IMR-90 (cell line): ENCODE results near the gene MAGI2. TPM values are rescaled to one million over a fixed set of nuclear protein-coding genes. Genes with fewer than 3 reads are reported as not detected.

Experiments
- ATAC-seq: fragments of 200-7000 bp; cut with Tn5 transposase; 2 replicates; pipeline ENCODE4 v1.9.1; 2020; ENCODE audit warnings: low read depth, mild to moderate bottlenecking, moderate library complexity
- BruUV-seq: library from RNA; stranded (reverse); fragments of 400-500 nt; replicated peaks from 2 replicates; lab custom pipeline; 2021; lab: Mats Ljungman, UMichigan
- CTCF ChIA-PET: fragments of 300-600 bp; formaldehyde crosslinking; extraction: SDS; loops from one replicate; lab custom pipeline; 2021; ENCODE audit warnings: antibody characterized with exemption; lab: Yijun Ruan, JAX
- POLR2A ChIA-PET: fragments of 300-600 bp; sonication (Branson Sonifier 250); formaldehyde crosslinking; loops from one replicate; lab custom pipeline; 2022; ENCODE audit warnings: antibody characterized with exemption; ENCODE audit not compliant: unreplicated experiment; lab: Charles Lee
- DNase-seq: peaks from one replicate; pipeline ENCODE4 v3.0.0; 2013
- H2AFZ ChIP-seq: replicated peaks from 2 replicates; pipeline ENCODE3; 2013; ENCODE audit warnings: low read length, mild to moderate bottlenecking; ENCODE audit not compliant: poor library complexity
- H2AK5ac ChIP-seq: 2 replicates; pipeline ENCODE4 v1.6.1; 2013; ENCODE audit warnings: low read depth, low read length, inconsistent platforms
- H2AK9ac ChIP-seq: replicated peaks from 2 replicates; pipeline ENCODE3; 2013; ENCODE audit warnings: mild to moderate bottlenecking, low read depth, low read length, moderate library complexity; ENCODE audit not compliant: poor library complexity
- H2BK120ac ChIP-seq: 2 replicates; pipeline ENCODE4 v1.6.1; 2013; ENCODE audit warnings: low read depth, low read length, inconsistent platforms
- H2BK15ac ChIP-seq: 3 replicates; pipeline ENCODE4 v1.6.1; 2013; ENCODE audit warnings: low read depth, low read length, inconsistent platforms
- H2BK20ac ChIP-seq: 2 replicates; pipeline ENCODE4 v1.6.1; 2013; ENCODE audit warnings: low read depth, mild to moderate bottlenecking, inconsistent platforms, low read length, moderate library complexity
- H2BK5ac ChIP-seq: 2 replicates; pipeline ENCODE4 v1.6.1; 2013; ENCODE audit warnings: mild to moderate bottlenecking, low read depth, low read length, inconsistent platforms; ENCODE audit not compliant: poor library complexity, severe bottlenecking
- H3K14ac ChIP-seq: replicated peaks from 2 replicates; pipeline ENCODE4 v1.6.1; 2013; ENCODE audit warnings: low read depth, low read length, inconsistent platforms
- H3K18ac ChIP-seq: 2 replicates; pipeline ENCODE4 v1.6.1; 2013; ENCODE audit warnings: low read depth, low read length, control low read depth
- H3K23ac ChIP-seq: 2 replicates; pipeline ENCODE4 v1.6.1; 2013; ENCODE audit warnings: low read depth, low read length, inconsistent platforms
- H3K27ac ChIP-seq: 2 replicates; pipeline ENCODE4 v1.5.1; 2013; ENCODE audit warnings: mild to moderate bottlenecking, control low read depth, low read length; ENCODE audit not compliant: insufficient read depth
- H3K27me3 ChIP-seq: 2 replicates; pipeline ENCODE4 v1.6.1; 2013; ENCODE audit warnings: low read length; ENCODE audit not compliant: control insufficient read depth, insufficient read depth
- H3K36me3 ChIP-seq: 2 replicates; pipeline ENCODE4 v1.6.1; 2013; ENCODE audit warnings: low read length, mixed read lengths; ENCODE audit not compliant: control insufficient read depth, insufficient read depth
- H3K4ac ChIP-seq: 2 replicates; pipeline ENCODE4 v1.6.1; 2013; ENCODE audit warnings: low read depth, low read length, inconsistent platforms
- H3K4me1 ChIP-seq: 2 replicates; pipeline ENCODE4 v1.6.1; 2013; ENCODE audit warnings: low read length, mixed read lengths; ENCODE audit not compliant: control insufficient read depth, insufficient read depth
- H3K4me2 ChIP-seq: 2 replicates; pipeline ENCODE4 v1.6.1; 2013; ENCODE audit warnings: low read depth, mild to moderate bottlenecking, control low read depth, low read length, moderate library complexity
- H3K4me3 ChIP-seq: 2 replicates; pipeline ENCODE4 v1.5.1; 2013; ENCODE audit warnings: low read depth, mild to moderate bottlenecking, control low read depth, low read length, moderate library complexity; ENCODE audit not compliant: insufficient read depth
- H3K56ac ChIP-seq: 2 replicates; pipeline ENCODE4 v1.6.1; 2013; ENCODE audit warnings: low read length, inconsistent platforms; ENCODE audit not compliant: insufficient read depth; ENCODE audit errors: extremely low read depth
- H3K79me1 ChIP-seq, 2 experiments: 2 replicates each; pipeline ENCODE4 v1.6.1; 2013; ENCODE audit warnings: low read length in 2 of 2, inconsistent platforms in 1 of 2, low read depth in 1 of 2
- H3K9ac ChIP-seq: 2 replicates; pipeline ENCODE4 v1.6.1; 2013; ENCODE audit warnings: low read depth, low read length, control low read depth
- H3K9me1 ChIP-seq: 2 replicates; pipeline ENCODE4 v1.6.1; 2013; ENCODE audit warnings: low read length, inconsistent platforms; ENCODE audit not compliant: insufficient read depth
- H3K9me3 ChIP-seq: 2 replicates; pipeline ENCODE4 v1.6.1; 2013; ENCODE audit warnings: low read length; ENCODE audit not compliant: control insufficient read depth, insufficient read depth
- H4K20me1 ChIP-seq: 2 replicates; pipeline ENCODE4 v1.6.1; 2013; ENCODE audit warnings: low read length, inconsistent platforms; ENCODE audit not compliant: insufficient read depth
- H4K5ac ChIP-seq: 2 replicates; pipeline ENCODE4 v1.6.1; 2013; ENCODE audit warnings: mild to moderate bottlenecking, low read depth, low read length, control low read depth
- H4K8ac ChIP-seq, 2 experiments: 2 replicates each; pipeline ENCODE4 v1.6.1; 2013; ENCODE audit warnings: low read depth in 2 of 2, low read length in 2 of 2, control low read depth in 1 of 2, inconsistent platforms in 1 of 2
- H4K91ac ChIP-seq: 2 replicates; pipeline ENCODE4 v1.6.1; 2013; ENCODE audit warnings: low read depth, low read length, inconsistent platforms; ENCODE audit not compliant: insufficient read depth
- CHD1 ChIP-seq: IDR thresholded peaks from 2 replicates; pipeline ENCODE4 v1.6.1; 2012; ENCODE audit warnings: low read depth, low read length, improper control_type of control experiment
- NFE2L2 ChIP-seq: fragments of 150-350 bp; IDR thresholded peaks from 2 replicates; pipeline ENCODE4 v1.6.1; 2016; ENCODE audit warnings: low read depth, mild to moderate bottlenecking, low read length
- WGBS, 2 experiments: methylation state at CpG; one replicate each; pipeline versions ENCODE4 v1.1.5 to v1.1.7; 2013; ENCODE audit warnings: missing lambda C conversion rate in 2 of 2; ENCODE audit not compliant: insufficient read length in 1 of 2; ENCODE audit errors: extremely low coverage in 2 of 2; 5-methylcytosine and 5-hydroxymethylcytosine counted together
- dilution Hi-C: fragments of 300-500 bp; cut with HindIII; formaldehyde crosslinking; loops from one replicate; pipeline ENCODE4 v1.14.3; 2018; ENCODE audit warnings: low sequenced_read_pairs; ENCODE audit not compliant: unreplicated experiment
- in situ Hi-C: fragments of 300-500 bp; cut with MboI; formaldehyde crosslinking; loops from 3 replicates; pipeline ENCODE4 v1.14.3; 2019; ENCODE audit warnings: low sequenced_read_pairs, inconsistent platforms, mixed read lengths
- intact Hi-C: fragments of 100-400 bp; cut with micrococcal nuclease; formaldehyde crosslinking; loops from 2 replicates; pipeline ENCODE4 v1.10.0; 2022
- polyA plus RNA-seq, 3 experiments: library from polyadenylated mRNA; depleted of rRNA; stranded (reverse); fragments of >200 nt; gene quantifications; 2 replicates each; pipeline ENCODE4 v1.2.3, GENCODE V29; 2012; ENCODE audit warnings: low replicate concordance in 1 of 3
- total RNA-seq: library from RNA; depleted of rRNA; stranded (reverse); fragments of >200 nt; gene quantifications from 2 replicates; pipeline ENCODE4 v1.2.3, GENCODE V29; 2012

The MAGI2 gene
- total and polyA plus RNA-seq, 2 of the 4 experiments (the other 2 are of a cell fraction), result 2.5 to 17.9 TPM

GRCh38 chr7:79051915-79052314 is 401.6 kb downstream of the MAGI2 start:
- in situ Hi-C loops, result no loop called here
- dilution Hi-C loops, result no loop called here

More at GRCh38 chr7:79051915-79052314, 401.6 kb downstream of the MAGI2 start:
- DNase-seq, result peak; percentile 36
- no peaks in the 10 kb centered on the region for H3K36me3 ChIP-seq
- no peak overlapping the region for H3K4me2 ChIP-seq
- BruUV-seq, result no TSS peak
- no peak overlapping the region for H3K4me3 ChIP-seq
- no peak overlapping the region for H2BK120ac ChIP-seq
- no peak overlapping the region for H3K18ac ChIP-seq
- no peak overlapping the region for H3K27ac ChIP-seq
- H3K14ac ChIP-seq, result no peak overlapping the region
- H2BK15ac ChIP-seq, result no peak overlapping the region
- H3K9me3 ChIP-seq, result no peaks in the 10 kb centered on the region
- no peaks in the 10 kb centered on the region for H3K27me3 ChIP-seq
- 100% methylated on average over 1 of the region's 2 CpGs; no CpG with 5 or more reads in 1 of the 2 experiments for WGBS, 2 experiments
- H3K79me1 ChIP-seq, result peaks cover 5 to 9% of the 10 kb centered on the region in 2 experiments; a peak in 1 of 4 replicates
- no peak overlapping the region for H3K4ac ChIP-seq
- TF ChIP-seq CHD1 (no peak), NFE2L2 (0 out of 2 replicates have a peak, but pooled peaks have one; percentile 18)
- H3K9me1 ChIP-seq, result no peaks in the 10 kb centered on the region
- no peak overlapping the region for H4K8ac ChIP-seq
- no peak for ATAC-seq
- no peak overlapping the region for H2BK20ac ChIP-seq
- no peak overlapping the region for H2BK5ac ChIP-seq
- H3K23ac ChIP-seq, result no peak overlapping the region
- intact Hi-C loops, result no loop called here
- H4K5ac ChIP-seq, result no peak overlapping the region
- no peak overlapping the region for H4K91ac ChIP-seq
- H2AK9ac ChIP-seq, result no peak overlapping the region
- CTCF ChIA-PET, result no interaction called here
- no peak overlapping the region for H2AFZ ChIP-seq
- no peak overlapping the region for H3K9ac ChIP-seq
- H2AK5ac ChIP-seq, result no peak overlapping the region
- no peaks in the 10 kb centered on the region for H4K20me1 ChIP-seq
- POLR2A ChIA-PET, result no interaction called here
- H3K56ac ChIP-seq, result no peak overlapping the region
- no peaks in the 10 kb centered on the region for H3K4me1 ChIP-seq
